GM12801 (cell line): Measurements from ENCODE around the gene MED27.

ENCODE experiments used
- CTCF ChIP-seq: IDR thresholded peaks from one replicate; pipeline ENCODE4 v1.5.1; 2011; ENCODE audit warnings: control low read depth; ENCODE audit not compliant: insufficient read length; ENCODE audit errors: extremely low read depth

MED27 gene

GRCh38 chr9:132062806-132063205 lies 16.9 kb downstream of the MED27 start:
- TF ChIP-seq CTCF: no peak

GRCh38 chr9:132061526-132061925 lies 18.1 kb downstream of the MED27 start:
- TF ChIP-seq CTCF: no peak

- TF ChIP-seq CTCF: no peak
These were observed 20.3 kb downstream of the MED27 start for GRCh38 chr9:132059361-132059760.

- TF ChIP-seq CTCF: no peak
These were observed 22.7 kb downstream of the MED27 start for GRCh38 chr9:132056717-132057560.

GRCh38 chr9:132055756-132056155 lies 23.9 kb downstream of the MED27 start:
- TF ChIP-seq CTCF: no peak

- no peak for TF ChIP-seq CTCF
These were observed 25.6 kb downstream of the MED27 start for GRCh38 chr9:132054024-132054423.

- no peak for TF ChIP-seq CTCF
These were observed 29.8 kb downstream of the MED27 start for GRCh38 chr9:132049900-132050299.
